NCI-H2196 (cell line): ENCODE measurements around the gene SALL4.
"Not testable (repeated sequence)": the region's sequence is repeated elsewhere in the genome, so short reads cannot be mapped to it uniquely, and the experiment has no call there.

Experiments used
- DNase-seq: peaks from one replicate; lab custom pipeline; 2025; ENCODE audit not compliant: unreplicated experiment; lab: John Stamatoyannopoulos, UW

SALL4 gene

GRCh38 chr20:51803148-51803854 is 980 bp upstream of the SALL4 start:
- no peak for DNase-seq

- DNase-seq, result no peak
Measured at GRCh38 chr20:51801823-51802123, 548 bp downstream of the SALL4 start.

GRCh38 chr20:51801122-51801822 is 1.0 kb downstream of the SALL4 start:
- no peak for DNase-seq

GRCh38 chr20:51800872-51801121 is 1.5 kb downstream of the SALL4 start:
- DNase-seq, result no peak

GRCh38 chr20:51800060-51800871 is 2.1 kb downstream of the SALL4 start:
- peak; percentile 62 for DNase-seq

- no peak for DNase-seq
Measured at GRCh38 chr20:51799401-51799860, 2.9 kb downstream of the SALL4 start.

- DNase-seq, result no peak
Measured at GRCh38 chr20:51797357-51798025, 4.8 kb downstream of the SALL4 start.

- DNase-seq, result no peak
Measured at GRCh38 chr20:51796340-51796739, 6.0 kb downstream of the SALL4 start.

GRCh38 chr20:51792960-51793359 is 9.4 kb downstream of the SALL4 start:
- no peak for DNase-seq

- DNase-seq, result no peak
Measured at GRCh38 chr20:51791626-51792025, 10.7 kb downstream of the SALL4 start.

- no peak for DNase-seq
Measured at GRCh38 chr20:51790256-51790655, 12.1 kb downstream of the SALL4 start.

- no peak for DNase-seq
Measured at GRCh38 chr20:51789434-51789833, 12.9 kb downstream of the SALL4 start.

- no peak for DNase-seq
Measured at GRCh38 chr20:51788822-51789221, 13.5 kb downstream of the SALL4 start.

GRCh38 chr20:51784299-51784698 is 18.0 kb downstream of the SALL4 start:
- DNase-seq, result no peak

- not testable (repeated sequence) for DNase-seq
Measured at GRCh38 chr20:51778229-51778759, 24.0 kb downstream of the SALL4 start.

GRCh38 chr20:51775241-51775640 is 27.1 kb downstream of the SALL4 start:
- DNase-seq, result no peak

- DNase-seq, result no peak
Measured at GRCh38 chr20:51772236-51772635, 30.1 kb downstream of the SALL4 start.

GRCh38 chr20:51769976-51770615 is 32.2 kb downstream of the SALL4 start:
- no peak for DNase-seq

GRCh38 chr20:51768759-51769517 is 33.4 kb downstream of the SALL4 start:
- DNase-seq, result no peak
